HK-2 (cell line): Measurements from ENCODE around the gene SCG3.

ENCODE experiments used
- DNase-seq: peaks from one replicate; pipeline ENCODE4 v3.0.0-alpha.2; 2018; ENCODE audit not compliant: unreplicated experiment

Gene SCG3

DNA sequence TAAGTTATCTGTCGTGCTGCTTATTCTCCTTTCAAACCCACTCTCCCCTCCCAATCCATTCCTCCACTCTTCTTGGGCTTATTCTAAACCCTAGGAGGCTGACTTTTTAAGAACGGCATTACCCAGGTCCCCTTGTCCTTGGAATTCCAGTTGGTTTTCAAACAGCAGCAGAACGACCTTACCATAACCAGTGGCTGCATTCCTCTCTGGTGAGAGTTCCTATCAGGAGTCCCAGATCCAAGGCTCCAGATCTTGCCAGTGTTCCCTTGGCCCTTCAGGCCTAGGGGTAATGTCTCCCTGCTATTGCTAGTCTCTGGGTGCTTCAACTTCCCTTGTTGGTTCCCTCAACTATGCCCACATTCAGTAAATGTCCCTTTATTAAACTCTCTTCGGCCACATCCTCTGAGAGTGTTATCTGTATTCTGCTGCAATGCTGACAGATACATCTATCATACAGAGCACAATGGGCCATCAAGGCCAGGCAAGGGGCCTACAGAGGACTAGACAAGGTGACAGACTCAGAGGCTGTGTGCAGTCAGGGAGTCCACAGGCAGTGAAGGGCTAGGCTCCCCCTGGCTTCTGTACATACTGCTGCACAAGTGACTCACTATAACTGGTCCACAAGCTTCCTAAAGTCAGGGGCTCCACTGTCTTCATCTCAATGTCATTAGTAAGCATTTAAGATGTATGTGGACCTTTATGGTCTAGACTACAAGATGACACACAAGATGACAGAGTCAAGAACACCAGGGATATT, 46.0 kb downstream of the SCG3 start:
- no peak for DNase-seq

DNA sequence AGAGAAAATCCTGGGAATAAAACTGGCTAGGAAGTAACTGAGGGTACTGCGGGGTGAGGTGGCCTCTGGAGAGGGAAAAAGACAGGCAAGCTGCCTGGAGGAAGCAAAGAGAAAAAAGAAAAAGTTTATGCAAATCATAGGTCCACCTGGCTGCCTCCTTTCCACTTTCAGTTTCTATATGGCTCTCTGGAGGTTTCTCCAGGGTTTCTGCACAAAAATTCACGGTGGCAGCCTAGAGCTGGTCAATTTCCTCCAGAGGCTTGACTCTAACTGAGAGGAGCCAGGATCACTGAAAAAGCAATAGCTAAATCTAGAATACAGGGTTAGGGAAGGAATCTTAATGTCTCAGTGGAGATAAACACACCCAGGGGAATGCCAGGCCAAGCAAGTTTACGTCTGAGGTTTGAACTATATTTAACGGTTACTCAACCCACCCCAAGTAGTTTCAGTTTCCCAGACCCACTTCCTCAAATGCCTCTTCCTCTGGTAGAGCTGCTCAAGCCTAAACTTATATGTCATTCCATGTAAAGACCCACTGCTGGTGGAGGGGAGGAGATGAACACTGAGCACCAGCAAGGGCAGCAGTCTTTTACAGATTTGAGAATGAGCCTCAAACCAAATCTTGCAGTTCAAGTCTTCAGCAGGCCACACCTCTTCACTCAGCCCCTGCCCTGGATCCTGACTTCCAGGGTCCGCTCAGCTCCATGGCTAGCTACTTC, 50.4 kb downstream of the SCG3 start:
- DNase-seq: no peak

DNA sequence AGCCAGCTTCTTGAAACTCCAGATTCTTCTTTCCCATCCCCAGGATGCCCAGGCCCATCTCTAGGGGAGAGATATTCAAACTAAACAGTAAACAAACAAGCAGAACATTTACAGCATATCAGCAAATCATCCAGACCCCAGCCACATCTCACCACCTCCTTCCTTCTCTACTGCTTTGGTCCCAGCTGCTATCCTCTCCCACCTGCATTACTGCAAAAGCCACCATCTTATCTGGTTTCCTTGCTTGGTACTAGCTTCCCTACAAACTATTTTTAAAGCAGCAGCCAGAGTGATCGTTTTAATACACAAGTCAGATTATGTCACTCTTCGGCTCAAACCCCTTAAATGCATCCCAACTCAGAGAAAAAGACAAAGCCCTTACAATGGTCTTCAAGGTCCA, 51.3 kb downstream of the SCG3 start:
- no peak for DNase-seq

DNA sequence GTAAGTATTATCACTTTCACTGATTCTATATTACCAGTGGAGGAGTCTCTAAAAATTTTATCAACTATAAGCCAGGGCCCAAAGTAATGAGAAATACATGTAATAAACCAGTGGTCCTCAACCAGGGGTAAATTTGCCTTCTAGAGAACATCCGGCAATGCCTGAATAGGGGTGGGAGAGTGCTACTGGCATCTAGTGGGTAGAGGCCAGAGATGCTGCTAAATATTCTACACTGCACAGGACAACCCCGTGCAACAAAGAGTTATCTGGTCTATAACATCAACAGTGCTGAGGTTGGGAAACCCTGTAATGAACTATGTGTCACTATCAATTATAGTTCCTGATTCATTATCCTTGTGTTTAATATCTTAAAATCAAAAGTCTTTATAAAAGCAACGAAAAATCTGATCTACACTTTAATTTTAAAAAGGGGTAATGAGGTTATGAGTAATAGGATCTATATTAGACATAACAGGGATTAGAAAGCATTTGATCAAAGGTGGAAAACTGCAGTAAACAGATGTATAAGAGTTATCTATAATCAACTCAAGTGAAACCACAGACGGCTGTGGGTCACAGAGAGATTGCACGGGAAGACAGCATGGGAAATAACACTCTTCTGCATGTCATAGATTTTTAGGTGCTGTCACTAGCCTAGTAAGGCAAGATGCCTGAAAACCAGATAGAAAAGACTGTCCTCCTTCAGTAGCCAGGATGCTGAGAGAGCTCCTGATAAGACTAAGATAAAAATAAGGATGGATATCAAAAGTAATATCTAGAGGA, 54.1 kb downstream of the SCG3 start:
- no peak for DNase-seq

DNA sequence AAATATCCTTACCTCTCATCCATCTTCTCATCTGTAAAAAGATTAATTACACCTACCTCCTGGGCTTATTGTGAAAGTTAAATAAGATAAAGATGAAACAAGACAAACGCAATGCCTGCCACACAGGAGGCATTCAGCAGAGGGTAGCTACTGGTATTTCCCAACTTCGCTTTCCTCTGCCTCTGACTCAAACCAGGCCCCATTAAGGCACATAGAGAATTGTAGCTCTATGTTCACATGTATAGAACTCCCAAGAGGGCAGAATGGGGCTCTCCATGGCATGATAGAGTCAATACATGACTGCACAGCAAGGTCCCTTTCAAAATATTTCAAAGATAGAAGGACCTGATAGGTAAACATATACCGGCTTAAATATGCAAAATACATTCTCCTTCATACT, 54.8 kb downstream of the SCG3 start:
- no peak for DNase-seq

DNA sequence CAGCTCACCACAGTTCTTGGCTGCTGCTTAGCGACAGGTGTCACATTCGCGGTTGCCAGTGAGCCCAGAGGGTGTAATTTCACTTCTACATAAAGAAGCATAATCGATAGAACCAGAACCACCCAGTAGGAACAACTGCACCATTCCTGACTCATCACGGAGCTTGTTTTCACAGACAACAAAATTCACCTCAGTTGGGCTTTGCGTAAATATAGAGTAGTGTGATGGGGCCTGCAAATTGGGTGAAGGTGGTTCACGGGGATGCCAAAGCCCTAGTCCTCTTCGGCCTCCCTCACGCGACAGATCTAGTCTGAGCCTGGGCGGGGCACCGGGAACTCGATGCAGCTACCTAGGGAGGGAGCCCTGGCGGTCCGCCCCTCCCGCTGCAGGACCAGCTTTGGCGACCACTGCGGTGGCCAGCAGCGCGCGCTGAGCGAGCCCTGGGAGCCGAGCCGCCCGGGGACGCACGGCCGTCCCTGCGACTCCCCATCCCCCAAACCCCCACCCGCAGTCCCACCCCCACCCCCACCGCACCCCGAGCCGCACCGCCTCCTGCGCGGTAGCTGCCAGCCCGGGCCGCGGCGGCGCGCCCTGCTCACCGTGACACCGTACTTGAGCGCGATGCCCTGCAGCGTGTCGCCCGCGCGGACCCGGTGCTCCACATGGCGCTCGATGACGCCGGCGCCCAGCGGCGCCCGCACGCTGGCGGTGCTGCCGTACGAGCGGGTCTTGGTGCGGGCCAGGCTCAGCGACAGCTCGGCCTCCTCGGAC, 55.6 kb downstream of the SCG3 start:
- no peak for DNase-seq

DNA sequence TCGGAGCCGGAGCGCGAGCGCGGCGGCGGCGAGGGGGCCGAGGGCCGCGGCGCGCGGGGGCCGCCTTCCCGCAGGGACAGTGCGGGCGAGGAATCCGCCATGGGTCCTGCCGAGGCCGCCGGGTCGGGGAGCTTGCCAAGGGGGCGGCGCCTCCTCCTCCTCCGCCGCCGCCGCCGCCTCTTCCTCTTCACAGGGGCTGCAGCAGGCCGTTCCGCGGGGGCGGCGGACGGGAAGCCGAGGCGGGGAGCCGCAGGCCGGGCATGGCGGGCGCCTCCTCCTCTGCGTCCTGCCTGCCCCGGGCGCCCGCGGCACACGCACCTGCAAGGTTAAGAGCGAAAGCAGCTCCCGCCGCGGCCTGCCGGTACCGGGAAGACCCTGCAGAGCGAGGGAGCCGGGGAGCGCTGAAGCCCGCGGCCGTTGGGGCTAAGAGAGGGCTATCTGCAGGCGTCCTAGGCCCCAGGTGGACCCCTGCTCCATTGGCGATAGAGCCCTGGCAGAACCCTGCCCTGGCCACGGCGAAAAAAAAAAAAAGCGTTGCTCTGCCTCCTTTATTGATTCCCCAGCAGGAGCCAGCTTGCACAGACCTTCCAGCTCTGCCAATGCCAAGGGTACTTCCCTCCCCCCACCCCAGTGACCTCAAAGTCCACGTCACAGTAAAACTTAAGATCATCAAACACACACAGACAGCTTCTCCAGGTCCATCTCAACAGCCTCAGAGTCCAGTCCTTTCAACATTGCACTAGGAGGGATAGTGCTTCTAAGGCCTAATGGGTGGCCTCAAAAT, 56.4 kb downstream of the SCG3 start, which contains the start of gene LYSMD2:
LYSMD2 (minus strand) TSS at position 134 of the 784 bp plus-strand sequence; CDS start at position 101, 33 bp downstream.
- peak; percentile 42 for DNase-seq

DNA sequence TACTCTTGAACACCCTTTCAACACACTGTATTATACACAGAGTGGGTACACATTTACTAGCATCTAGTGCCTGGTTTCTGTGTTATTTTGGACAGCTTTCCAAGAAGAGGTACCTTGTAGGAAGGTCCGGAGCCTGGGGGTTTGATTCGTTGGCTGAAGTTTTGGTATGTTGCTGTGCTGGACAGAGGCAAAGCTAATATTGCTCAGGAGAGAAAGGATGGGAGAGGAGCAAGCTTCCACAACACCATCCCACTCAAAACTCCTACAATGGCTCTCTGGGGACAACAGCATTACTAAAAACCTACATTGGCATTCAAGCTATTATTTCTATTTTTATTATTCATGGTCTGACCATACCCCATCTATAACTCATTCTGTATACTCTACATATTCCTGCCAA, 57.2 kb downstream of the SCG3 start:
- DNase-seq: no peak

DNA sequence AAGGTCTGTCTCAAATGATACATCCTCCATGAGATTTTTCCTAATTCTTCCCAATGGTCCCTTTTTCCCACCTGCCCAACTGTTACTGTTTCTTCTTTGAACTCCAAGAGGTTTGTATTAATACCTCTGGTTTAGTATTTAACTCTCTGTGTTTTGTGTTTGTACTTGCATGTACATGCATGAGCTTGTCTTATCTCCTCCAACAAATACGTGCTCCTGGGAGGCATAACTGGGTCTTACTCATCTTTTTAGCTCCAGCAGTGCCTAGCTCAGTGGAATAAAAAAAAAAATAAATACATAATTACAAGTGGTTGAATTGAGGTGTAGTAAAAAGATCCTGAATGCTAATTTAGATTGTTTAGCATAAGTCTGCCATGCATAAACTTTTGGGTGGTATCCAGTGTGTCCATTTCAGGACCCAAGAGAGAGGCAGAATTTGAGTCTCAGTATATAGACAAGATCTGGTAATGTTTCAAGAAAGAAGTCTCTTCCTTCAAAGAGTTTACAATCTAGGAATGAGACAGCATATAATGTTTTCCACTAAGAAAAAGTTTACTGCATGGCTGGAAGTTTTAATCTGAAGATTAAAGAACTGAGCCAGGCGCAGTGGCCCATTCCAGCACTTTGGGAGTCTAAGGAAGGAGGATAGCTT, 57.9 kb downstream of the SCG3 start:
- no peak for DNase-seq

DNA sequence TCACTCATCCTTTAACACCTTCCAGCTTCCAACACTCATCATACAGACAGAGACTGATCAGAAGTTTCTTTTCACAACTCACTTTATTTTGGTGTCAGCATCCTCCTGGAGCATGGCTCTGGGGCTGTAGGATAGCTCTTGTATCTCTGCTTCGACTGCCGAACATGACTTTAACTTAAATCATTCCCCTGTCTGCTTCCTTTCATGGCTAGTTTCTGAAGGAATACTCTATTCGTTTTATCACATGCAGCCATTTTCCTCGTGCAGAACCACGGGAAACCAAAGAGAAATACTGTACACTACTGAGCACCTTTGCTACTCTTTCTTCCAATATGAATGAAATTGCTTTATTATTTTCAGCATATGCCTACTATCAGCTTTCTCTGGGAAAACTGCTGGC, 68.0 kb downstream of the SCG3 start:
- DNase-seq: no peak

DNA sequence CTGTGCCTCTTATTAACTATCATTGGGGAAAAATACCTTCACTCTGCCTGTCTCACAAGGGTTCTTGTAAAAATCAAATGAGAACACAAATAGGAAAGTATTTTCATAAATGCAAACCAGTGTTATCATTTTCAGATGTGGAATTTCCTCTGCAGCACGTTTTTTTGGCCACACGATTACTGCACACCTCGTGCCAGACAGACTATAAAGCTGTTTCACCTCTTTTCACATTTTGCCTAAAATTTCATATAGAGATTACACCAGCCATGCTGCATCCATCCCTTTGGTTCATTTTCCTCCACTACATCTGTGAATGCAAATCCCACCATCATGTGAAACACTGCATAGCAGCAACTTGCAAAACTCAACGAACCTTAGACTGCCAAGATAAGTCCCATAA, 68.9 kb downstream of the SCG3 start:
- DNase-seq: no peak

DNA sequence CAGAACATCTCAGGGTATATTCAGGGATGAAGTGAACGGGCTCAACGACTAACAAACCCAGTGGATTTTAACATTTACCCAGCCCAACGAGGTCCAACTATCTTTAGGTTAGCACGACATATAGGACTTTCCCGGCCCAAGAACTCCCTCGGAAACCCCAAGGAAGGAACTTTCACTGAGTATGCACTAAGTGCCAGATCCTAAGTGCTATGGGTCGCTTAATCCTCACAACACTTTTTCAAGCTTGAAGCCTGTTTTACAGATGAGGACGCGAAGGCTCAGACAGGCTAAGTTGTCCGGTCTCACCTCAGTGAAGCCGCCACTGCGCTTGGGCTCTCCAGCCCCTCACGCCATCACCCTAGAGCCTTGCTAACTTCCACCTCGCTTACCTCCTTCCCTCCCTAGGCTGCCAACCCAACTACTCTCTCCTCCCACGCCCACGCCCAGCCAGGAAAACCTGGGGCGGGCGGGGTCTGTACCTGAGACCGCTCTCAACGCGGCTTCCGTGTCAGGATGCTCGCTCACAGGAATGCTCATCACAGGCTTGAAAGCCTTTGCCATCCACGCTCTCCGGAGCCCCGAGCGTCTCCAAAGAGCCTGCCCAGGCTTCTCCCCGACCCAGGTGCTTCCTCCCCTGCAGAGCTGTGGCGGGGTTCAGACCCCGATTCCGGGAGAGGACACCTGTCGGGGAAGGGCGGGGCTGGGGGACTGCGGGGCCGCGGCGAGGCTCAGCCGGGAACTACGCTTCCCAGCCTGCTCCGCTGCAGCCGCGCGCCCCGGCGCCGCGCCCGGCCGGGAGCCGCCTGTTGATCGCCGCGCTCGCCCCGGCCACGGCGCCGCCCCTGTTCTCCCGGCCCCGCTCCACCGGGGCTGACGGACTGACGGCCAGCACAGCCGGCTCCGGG, 69.7 kb downstream of the SCG3 start, which contains the start of gene TMOD2:
TMOD2 (plus strand) TSS at position 806 of the 905 bp plus-strand sequence. CDS start 14,845 bp downstream, outside the sequence.
- no peak for DNase-seq

DNA sequence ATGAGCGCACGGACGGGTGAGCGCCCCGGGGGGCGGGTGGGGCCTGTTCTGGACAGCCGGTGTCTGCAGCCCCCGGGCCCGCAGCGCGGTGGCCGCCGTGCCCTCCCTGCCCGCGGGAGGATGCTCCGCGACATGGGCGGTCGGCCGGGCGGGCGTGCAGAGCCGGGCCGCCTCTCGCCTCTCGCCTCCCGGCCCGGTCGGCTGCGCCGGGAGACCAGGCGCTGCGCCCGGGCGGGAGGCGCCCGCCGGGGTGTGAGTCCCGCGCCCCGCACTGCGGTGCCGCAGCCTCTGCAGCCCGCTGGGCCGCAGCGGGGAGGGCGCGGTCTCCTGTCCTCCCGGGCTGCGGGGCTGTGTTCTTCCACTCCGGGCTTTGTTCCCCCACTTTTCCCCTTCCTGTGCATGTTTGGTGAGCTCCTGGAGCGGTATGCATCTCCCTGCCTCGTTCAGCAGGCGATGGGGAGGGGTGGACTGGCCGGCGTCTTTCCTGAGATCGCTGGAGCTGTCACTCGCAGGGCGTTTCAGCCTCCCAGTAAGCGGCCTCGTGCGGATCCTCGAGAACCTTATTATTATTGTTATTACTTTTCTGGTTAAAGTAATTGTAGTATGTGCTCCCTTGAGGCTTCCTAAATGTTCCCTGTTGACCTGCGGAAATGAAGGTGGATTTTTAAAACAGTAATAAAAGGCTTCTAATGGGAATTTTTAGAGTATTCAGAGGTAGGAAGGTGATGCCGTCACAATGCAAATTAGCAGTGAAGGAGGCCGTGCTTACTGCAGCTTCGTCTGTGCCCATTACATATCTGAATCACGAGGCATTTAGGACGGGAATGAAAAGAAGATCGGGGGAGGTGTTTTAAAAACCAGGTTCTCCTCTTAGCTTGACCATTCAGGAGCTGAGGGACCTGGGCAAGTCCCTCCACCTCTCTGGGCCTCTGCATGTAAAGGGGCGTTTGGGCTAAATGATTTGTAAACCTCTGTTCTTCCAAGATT, 70.7 kb downstream of the SCG3 start:
- DNase-seq: no peak

DNA sequence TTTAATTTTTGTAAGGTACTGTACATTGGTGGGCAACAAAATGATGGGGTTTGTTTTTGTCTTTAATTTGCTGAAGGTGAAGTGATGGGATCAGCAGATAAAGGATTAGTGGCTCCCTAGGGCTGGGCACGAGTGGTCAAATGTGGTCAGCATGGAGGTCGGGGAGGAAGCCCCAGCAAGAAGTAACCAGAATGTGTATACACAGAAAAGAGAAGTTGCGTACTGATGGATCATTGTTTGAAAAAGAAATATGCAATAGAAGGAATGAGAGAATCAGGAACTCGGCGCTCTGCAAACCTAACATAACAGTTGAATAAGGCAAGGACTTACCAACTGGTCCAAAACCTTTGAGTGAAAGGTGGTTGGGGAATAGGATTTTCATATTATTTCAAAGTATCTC, 71.6 kb downstream of the SCG3 start:
- no peak for DNase-seq

DNA sequence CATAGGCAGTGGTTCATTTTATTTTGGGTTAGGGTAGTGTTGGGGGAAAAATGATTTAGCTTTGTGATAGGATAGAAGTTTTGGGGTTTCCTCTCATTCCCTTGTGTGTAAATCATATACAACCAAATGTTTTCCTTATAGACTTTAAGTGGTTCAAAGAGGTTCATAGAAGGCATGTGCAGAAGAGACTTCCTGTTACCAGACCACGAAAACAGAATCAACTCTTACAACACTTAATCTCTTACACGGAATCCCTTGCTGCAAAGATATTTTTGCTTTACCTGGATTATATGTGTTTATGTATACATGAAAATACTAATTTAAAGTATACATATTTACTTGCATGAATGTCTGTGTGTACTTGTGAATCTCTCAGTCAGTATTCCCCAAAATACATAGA, 73.0 kb downstream of the SCG3 start:
- DNase-seq: no peak

DNA sequence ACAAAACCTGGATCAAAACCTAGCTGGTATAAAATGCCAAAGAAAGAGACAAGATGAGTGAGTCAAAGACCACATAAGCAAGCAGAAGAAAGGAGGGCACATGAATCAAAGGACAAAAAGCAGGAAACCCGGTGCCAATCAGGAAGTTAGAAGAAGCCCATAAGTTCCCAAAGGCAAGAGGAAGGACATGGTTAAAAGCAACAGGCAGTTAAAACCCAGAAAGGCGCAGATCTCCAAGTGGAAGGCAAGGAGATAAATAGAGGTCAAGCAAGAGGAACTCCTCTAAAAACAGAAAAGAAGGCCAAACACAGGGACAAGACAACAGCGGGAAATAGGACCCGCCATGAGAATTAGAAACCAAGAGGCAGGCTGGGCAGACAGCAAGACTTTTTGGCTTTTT, 74.5 kb downstream of the SCG3 start:
- DNase-seq: no peak

DNA sequence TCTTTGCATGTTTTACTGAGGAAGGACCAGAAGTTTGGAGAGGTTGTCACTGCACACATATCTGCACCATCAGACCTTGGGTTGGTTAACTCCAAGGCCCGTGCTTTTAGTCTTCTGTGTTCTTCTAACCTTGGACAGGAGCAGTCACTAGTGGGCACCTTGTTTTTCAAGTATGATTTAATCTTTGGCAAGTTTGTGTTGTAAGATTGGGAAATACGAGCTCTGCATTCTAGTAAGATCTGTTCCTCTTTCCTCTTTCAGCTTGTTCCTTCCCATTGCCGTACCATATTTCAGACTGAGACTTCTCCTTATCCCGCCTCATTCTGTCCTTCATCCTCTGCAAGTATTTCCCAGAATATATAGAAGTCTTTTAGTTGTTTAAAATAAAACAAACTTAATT, 75.2 kb downstream of the SCG3 start:
- no peak for DNase-seq

DNA sequence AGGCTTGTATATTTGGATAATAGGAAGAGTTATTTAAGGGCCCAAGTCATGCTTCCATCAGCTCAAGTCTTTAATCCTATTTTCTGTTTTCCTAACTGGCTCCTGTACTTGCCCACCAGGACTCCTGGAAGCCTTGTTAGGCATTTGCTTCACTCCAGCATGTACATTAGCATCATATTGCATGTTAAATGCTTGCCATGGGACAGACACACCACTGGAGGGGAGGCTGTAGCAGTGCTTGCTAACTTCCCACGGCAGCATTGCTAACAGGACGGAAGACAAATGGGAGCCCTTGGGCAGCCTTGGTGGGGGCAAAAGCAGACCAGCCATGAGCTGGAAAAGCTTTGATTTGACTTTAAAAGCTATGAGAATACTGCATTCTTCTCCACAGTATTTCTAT, 76.1 kb downstream of the SCG3 start:
- DNase-seq: no peak
